ENCODE measurements around the gene MRPL37.

GRCh38 chr1:54240741-54241335, 40.9 kb downstream of the MRPL37 start:
- no peak for TF ChIP-seq CTCF (IDR thresholded peaks at IDR 0.05; ENCODE audit: low read depth, low read length, poor library complexity, severe bottlenecking)
- TF ChIP-seq EZH2phosphoT487 (IDR thresholded peaks at IDR 0.05; ENCODE audit: borderline replicate concordance, low read length) = no peak
